BE2C (cell line): ENCODE measurements around the gene WDSUB1.

Experiments
- DNase-seq: peaks from one replicate; pipeline ENCODE4 v3.0.0-alpha.2; 2020
- H3K27me3 ChIP-seq: fragments of 250-450 bp; sonication (Bioruptor Pico); 2 replicates; pipeline ENCODE4 v1.5.1; 2020; ENCODE audit warnings: mild to moderate bottlenecking
- H3K36me3 ChIP-seq: fragments of 250-450 bp; sonication (Bioruptor Pico); 2 replicates; pipeline ENCODE4 v1.5.1; 2020; ENCODE audit warnings: mild to moderate bottlenecking
- H3K4me1 ChIP-seq: fragments of 250-450 bp; sonication (Bioruptor Pico); 2 replicates; pipeline ENCODE4 v1.5.1; 2020
- H3K4me3 ChIP-seq: 2 replicates; pipeline ENCODE4 v1.5.1; 2011; ENCODE audit warnings: low read depth, low read length
- H3K9me3 ChIP-seq: fragments of 250-450 bp; sonication (Bioruptor Pico); 2 replicates; pipeline ENCODE4 v1.5.1; 2020
- TF ChIP-seq, protein P1 (sequence below): IDR thresholded peaks from 2 replicates; pipeline ENCODE4 v1.5.1; 2012; ENCODE audit warnings: mild to moderate bottlenecking, low read depth, low read length

WDSUB1 gene

DNA sequence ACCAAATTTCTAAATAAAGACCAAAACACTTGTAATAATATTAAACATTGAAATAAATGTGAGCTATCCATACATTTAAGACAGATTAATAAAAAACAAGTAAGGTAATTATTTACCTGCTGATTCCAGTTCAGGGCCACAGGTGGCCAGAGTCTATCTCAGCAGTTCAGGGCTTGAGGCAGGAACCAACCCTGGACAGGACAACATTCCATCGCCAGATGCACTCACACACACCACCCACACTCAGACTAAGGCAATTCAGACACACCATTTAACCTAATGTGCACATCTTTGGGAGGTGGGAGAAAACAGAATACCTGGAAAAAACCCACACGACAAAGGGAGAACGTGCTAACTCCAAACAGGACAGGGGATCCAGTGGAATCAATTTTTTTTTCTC, 14.1 kb upstream of the WDSUB1 start:
- Histone ChIP-seq H3K4me1 (no peaks in the 10 kb centered on the region), H3K9me3 (no peaks in the 10 kb centered on the region), H3K36me3 (no peaks in the 10 kb centered on the region), H3K4me3 (no peak overlapping the region), H3K27me3 (no peaks in the 10 kb centered on the region)
- TF ChIP-seq, protein P1, sequence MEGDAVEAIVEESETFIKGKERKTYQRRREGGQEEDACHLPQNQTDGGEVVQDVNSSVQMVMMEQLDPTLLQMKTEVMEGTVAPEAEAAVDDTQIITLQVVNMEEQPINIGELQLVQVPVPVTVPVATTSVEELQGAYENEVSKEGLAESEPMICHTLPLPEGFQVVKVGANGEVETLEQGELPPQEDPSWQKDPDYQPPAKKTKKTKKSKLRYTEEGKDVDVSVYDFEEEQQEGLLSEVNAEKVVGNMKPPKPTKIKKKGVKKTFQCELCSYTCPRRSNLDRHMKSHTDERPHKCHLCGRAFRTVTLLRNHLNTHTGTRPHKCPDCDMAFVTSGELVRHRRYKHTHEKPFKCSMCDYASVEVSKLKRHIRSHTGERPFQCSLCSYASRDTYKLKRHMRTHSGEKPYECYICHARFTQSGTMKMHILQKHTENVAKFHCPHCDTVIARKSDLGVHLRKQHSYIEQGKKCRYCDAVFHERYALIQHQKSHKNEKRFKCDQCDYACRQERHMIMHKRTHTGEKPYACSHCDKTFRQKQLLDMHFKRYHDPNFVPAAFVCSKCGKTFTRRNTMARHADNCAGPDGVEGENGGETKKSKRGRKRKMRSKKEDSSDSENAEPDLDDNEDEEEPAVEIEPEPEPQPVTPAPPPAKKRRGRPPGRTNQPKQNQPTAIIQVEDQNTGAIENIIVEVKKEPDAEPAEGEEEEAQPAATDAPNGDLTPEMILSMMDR = no peak
- DNase-seq = no peak

DNA sequence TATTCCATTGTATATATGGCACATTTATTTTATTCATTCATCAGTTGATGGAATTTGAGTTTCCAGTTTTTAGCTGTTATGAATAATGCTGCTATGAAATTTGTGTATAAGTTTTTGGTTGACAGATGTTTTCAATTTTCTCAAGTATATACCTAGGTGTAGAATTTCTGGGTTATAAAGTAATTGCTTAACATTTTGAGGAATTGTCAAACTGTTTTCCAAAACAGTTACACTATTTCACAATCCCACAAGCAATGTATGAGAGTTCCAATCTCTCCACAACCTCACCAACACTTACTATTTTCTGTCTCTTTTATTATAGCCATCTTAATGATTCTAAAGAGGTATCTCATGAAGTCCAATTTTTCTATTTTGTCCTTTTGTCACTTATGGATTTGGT, 12.5 kb upstream of the WDSUB1 start:
- Histone ChIP-seq H3K27me3 (no peaks in the 10 kb centered on the region), H3K4me3 (no peak overlapping the region), H3K4me1 (no peaks in the 10 kb centered on the region), H3K9me3 (no peaks in the 10 kb centered on the region), H3K36me3 (no peaks in the 10 kb centered on the region)
- no peak for DNase-seq
- TF ChIP-seq, protein P1 = no peak

DNA sequence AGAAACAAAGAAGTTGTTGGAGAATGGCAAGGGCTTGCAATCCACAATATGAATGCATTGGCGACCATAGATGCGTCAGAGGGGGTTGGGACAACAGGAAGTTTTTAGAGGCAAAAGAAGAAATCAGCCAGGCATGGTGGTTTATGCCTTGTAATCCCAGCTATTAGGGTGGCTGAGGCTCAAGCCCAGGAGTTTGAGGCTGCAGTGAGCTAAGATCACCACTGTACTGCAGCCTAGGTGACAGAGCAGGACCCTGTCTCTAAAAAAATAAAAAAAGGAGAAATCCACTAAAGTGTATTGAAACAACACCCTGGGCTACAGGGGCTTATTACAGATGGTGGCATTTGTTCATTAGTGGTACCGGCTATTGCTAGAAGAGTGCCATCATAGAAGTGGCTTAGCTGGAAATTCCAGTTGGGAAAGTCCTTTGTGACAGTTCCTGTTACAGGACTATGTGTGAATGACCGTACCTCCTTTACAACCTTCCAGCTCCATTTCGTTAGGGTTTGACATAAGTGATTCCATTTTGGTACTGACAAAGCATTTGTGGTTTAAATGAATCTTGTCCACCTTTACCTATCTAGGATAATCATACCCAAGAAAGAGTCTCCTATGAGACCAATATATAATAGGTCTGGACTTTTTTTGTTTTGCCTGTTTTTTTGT, 10.7 kb upstream of the WDSUB1 start:
- no peak overlapping the region for H3K4me3 ChIP-seq
- no peak for DNase-seq

DNA sequence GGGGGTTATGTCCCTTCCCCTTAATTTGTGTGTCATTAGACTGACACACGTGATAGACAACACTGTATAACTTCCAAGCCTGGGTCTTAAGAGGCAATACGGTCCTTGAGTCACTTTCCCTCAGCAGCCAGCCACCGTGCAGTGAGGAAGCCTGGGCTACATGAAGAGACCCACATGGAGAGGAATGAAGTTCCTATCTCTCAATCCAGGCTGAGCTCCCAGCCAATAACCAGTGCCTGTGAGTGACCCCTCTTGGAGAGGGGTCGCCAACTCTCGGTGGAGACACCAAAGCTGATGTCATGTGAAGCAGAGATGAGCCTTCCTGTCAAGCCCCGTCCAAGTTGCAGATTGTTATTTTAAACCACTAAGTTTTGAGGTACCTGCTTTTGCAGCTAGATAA, 5.7 kb upstream of the WDSUB1 start:
- no peak for DNase-seq
- Histone ChIP-seq H3K27me3 (no peaks in the 10 kb centered on the region), H3K36me3 (no peaks in the 10 kb centered on the region), H3K9me3 (no peaks in the 10 kb centered on the region), H3K4me1 (0 out of 2 replicates have a peak, but pooled peaks cover 4% of the 10 kb centered on the region), H3K4me3 (no peak overlapping the region)
- TF ChIP-seq, protein P1 = no peak

More for the DNA sequence above, 10.7 kb upstream of the WDSUB1 start:
- TF ChIP-seq, protein P1 = no peak
- Histone ChIP-seq H3K9me3 (no peaks in the 10 kb centered on the region), H3K36me3 (no peaks in the 10 kb centered on the region), H3K27me3 (no peaks in the 10 kb centered on the region), H3K4me1 (0 out of 2 replicates have a peak, but pooled peaks cover under 1% of the 10 kb centered on the region)

DNA sequence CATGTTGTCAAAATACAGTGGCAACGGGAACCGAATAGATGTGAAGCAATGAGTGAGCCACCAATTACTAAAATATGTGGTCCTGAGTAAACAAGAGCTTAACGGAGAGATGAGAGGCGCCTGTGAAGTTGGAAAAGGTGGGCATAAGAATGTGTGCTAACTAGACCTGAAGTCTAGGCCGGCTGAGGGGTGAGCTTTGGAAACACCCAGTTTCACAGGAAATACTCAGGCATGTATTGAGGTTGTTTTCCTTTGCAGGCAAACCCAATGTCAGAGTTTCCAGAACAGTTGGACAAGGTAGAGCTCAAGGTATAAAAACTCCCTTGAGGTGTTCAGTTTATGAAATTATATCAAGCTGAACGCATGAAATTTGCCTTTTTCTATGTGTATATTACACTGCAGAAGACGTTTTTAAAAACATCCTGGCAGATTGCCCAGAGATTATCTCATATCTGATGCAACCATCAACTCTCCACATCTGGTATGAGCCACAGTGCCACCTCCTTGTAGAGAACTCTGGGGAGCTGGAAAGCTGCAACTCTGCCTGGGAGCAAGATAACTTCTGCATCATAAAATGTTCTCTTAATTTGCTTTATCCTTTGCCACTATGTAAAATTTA, 3.9 kb upstream of the WDSUB1 start:
- H3K4me3 ChIP-seq = no peak overlapping the region
- no peaks in the 10 kb centered on the region for H3K27me3 ChIP-seq
- TF ChIP-seq, protein P1 = no peak
- no peak for DNase-seq
- no peaks in the 10 kb centered on the region for H3K36me3 ChIP-seq
- H3K4me1 ChIP-seq = 0 out of 2 replicates have a peak, but pooled peaks cover 4% of the 10 kb centered on the region
- H3K9me3 ChIP-seq = no peaks in the 10 kb centered on the region

DNA sequence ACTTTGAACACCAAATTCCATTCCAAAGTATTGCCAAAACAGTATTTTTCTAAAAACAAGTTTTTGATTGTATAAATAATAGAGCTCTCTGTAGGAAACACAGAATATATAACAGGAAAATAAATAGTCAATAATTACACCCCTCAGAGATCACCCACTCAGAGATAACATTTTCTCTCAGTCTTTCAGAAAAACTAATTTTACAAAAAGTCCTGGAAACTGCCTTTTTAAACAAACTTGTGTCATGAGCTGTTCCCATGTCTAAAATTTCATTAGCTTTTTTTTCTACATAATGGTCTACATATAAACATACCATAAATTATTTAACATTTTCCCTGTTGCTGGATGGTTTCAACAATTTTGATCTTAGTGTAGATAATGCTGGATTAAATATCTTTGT, 1.2 kb upstream of the WDSUB1 start:
- H3K4me3 ChIP-seq = no peak overlapping the region
- TF ChIP-seq, protein P1 = no peak

More for the DNA sequence above, 1.2 kb upstream of the WDSUB1 start:
- H3K36me3 ChIP-seq = no peaks in the 10 kb centered on the region
- no peak for DNase-seq
- H3K9me3 ChIP-seq = no peaks in the 10 kb centered on the region
- 0 out of 2 replicates have a peak, but pooled peaks cover 4% of the 10 kb centered on the region for H3K4me1 ChIP-seq
- H3K27me3 ChIP-seq = no peaks in the 10 kb centered on the region
